Endodermal cell (in vitro differentiated cells): ENCODE data around the gene EGFR. TPM values are rescaled to one million over a fixed set of nuclear protein-coding genes. Genes with fewer than 3 reads are reported as not detected.

Source experiments
- DNase-seq: peaks from one replicate; pipeline ENCODE4 v3.0.0-alpha.2; 2017
- H3K27ac ChIP-seq: 2 replicates; pipeline ENCODE4 v1.5.1; 2013; ENCODE audit warnings: mild to moderate bottlenecking, low read depth, low read length, moderate library complexity
- H3K27me3 ChIP-seq: 2 replicates; pipeline ENCODE4 v1.6.1; 2013; ENCODE audit warnings: mild to moderate bottlenecking, low read length, moderate library complexity; ENCODE audit not compliant: insufficient read depth, control insufficient read depth, poor library complexity, severe bottlenecking
- H3K36me3 ChIP-seq: 2 replicates; pipeline ENCODE4 v1.7.0; 2013; ENCODE audit warnings: mild to moderate bottlenecking, low read length, moderate library complexity; ENCODE audit not compliant: control insufficient read depth, insufficient read depth
- H3K4me1 ChIP-seq: one replicate; pipeline ENCODE4 v1.7.0; 2013; ENCODE audit warnings: low read length; ENCODE audit not compliant: control insufficient read depth, insufficient read depth
- H3K4me3 ChIP-seq: 2 replicates; pipeline ENCODE4 v1.5.1; 2013; ENCODE audit warnings: mild to moderate bottlenecking, low read length, moderate library complexity
- H3K9ac ChIP-seq: 2 replicates; pipeline ENCODE4 v1.6.1; 2013; ENCODE audit warnings: mild to moderate bottlenecking, low read length, moderate library complexity; ENCODE audit not compliant: poor library complexity, severe bottlenecking; ENCODE audit errors: extremely low read depth
- H3K9me3 ChIP-seq: 2 replicates; pipeline ENCODE4 v1.6.1; 2013; ENCODE audit warnings: mild to moderate bottlenecking, low read length, moderate library complexity; ENCODE audit not compliant: control insufficient read depth
- H3K27ac Mint-ChIP-seq: 2 replicates; pipeline ENCODE4 v1.8.0; 2020; ENCODE audit warnings: mixed read lengths
- H3K27me3 Mint-ChIP-seq: 2 replicates; pipeline ENCODE4 v1.8.0; 2021; ENCODE audit warnings: mild to moderate bottlenecking, mixed read lengths; ENCODE audit not compliant: insufficient read depth
- H3K36me3 Mint-ChIP-seq: 2 replicates; pipeline ENCODE4 v1.8.0; 2020; ENCODE audit warnings: low read depth, mixed read lengths
- H3K4me1 Mint-ChIP-seq: 2 replicates; pipeline ENCODE4 v1.8.0; 2020; ENCODE audit warnings: mixed read lengths
- H3K4me3 Mint-ChIP-seq: 2 replicates; pipeline ENCODE4 v1.8.0; 2020; ENCODE audit warnings: mild to moderate bottlenecking, moderate library complexity, mixed read lengths
- H3K9me3 Mint-ChIP-seq: 2 replicates; pipeline ENCODE4 v1.8.0; 2020; ENCODE audit warnings: mild to moderate bottlenecking, mixed read lengths
- WGBS, 2 experiments: methylation state at CpG; one replicate each; pipeline versions ENCODE4 v1.1.5 to v1.1.7; 2013; ENCODE audit warnings: missing lambda C conversion rate in 2 of 2, mixed read lengths in 1 of 2; ENCODE audit not compliant: insufficient coverage in 1 of 2, insufficient read length in 1 of 2; 5-methylcytosine and 5-hydroxymethylcytosine counted together
- total RNA-seq, 2 donors: library from RNA; stranded (reverse); fragmentation: NEBNext Ultra II Directional in 1 of 2; extraction: Animal tissue kit (Norgen Biotek cat#: 25700) in 1 of 2; gene quantifications; 2 replicates in 1 of 2; 3 replicates in 1 of 2; pipeline ENCODE4 v1.2.1, GENCODE V29; 2021
- TF ChIP-seq, protein P1 (sequence below): fragments of 200-600 bp; sonication (generic); conservative IDR thresholded peaks from 2 replicates; pipeline ENCODE4 v1.5.0; 2021; ENCODE audit warnings: antibody characterized with exemption, mild to moderate bottlenecking

The EGFR gene
- total RNA-seq, 2 donors from 2014 or later = 5.0 to 5.8 TPM

DNA sequence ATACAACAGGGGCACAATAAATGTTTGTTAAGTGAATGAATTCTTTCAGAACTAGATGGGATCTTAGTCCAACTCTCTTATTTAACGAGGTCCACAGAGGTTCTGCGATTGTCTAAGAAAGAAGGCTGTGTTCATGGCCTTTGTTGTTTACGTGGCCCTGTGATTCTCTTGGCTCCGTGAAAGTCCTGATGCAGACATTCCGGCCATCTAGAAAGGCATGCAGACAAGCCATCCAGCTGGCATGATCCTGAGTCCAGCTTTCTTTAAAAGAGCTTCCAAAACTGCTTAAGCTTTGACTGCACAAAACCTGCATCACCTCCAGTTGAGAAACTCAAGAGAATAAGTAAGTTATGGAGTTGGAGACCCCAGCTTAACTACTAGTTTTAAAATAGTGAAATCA, 26.0 kb downstream of the EGFR start:
- Histone ChIP-seq H3K4me1 (no peaks in the 10 kb centered on the region), H3K9ac (no peak overlapping the region), H3K27me3 (no peaks in the 10 kb centered on the region), H3K9me3 (no peaks in the 10 kb centered on the region), H3K4me3 (no peak overlapping the region), H3K36me3 (no peaks in the 10 kb centered on the region), H3K27ac (no peak overlapping the region)
- no peaks in the 10 kb centered on the region for H3K4me1 Mint-ChIP-seq
- no peak overlapping the region for H3K27ac Mint-ChIP-seq
- WGBS, 2 experiments = 91 to 94% methylated on average over 5 of the region's 5 CpGs
- H3K9me3 Mint-ChIP-seq = no peaks in the 10 kb centered on the region
- no peak for DNase-seq
- TF ChIP-seq, protein P1, sequence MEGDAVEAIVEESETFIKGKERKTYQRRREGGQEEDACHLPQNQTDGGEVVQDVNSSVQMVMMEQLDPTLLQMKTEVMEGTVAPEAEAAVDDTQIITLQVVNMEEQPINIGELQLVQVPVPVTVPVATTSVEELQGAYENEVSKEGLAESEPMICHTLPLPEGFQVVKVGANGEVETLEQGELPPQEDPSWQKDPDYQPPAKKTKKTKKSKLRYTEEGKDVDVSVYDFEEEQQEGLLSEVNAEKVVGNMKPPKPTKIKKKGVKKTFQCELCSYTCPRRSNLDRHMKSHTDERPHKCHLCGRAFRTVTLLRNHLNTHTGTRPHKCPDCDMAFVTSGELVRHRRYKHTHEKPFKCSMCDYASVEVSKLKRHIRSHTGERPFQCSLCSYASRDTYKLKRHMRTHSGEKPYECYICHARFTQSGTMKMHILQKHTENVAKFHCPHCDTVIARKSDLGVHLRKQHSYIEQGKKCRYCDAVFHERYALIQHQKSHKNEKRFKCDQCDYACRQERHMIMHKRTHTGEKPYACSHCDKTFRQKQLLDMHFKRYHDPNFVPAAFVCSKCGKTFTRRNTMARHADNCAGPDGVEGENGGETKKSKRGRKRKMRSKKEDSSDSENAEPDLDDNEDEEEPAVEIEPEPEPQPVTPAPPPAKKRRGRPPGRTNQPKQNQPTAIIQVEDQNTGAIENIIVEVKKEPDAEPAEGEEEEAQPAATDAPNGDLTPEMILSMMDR = no peak
- H3K27me3 Mint-ChIP-seq = no peaks in the 10 kb centered on the region
- H3K36me3 Mint-ChIP-seq = no peaks in the 10 kb centered on the region
- H3K4me3 Mint-ChIP-seq = no peak overlapping the region

DNA sequence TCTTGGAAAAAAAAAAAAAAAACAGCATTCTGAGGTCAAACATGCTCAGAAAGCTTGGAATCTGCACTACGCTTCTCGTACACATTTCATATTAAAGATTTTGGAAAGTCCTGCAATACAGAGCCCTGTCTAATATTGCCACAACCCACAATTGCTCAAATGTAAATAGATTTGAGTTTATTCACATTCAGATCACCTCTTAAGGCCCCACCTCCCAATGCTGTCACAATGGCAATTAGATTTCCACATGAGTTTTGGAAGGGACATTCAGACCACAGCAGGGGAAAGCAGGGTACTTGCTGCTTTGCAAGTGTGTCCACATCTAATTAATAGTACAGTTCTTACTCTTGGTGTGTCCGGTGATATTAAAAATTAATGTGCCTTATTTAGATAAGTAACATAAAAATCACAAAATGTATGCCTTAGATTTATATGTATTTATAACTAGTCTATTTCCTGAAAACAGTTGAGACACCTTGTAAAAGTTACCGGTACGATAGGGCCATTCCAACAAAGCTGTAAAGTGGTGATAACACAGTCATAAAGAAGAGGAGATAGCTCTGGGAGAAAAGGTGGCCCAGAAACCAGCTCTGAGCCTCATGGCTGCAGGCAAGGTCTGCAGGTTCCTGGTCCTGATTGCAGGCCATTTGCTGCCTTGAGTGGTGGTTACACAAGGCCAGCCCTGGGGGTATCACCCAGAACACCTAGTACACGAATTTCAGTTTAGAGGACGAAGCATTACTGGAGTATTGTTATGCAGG, 27.9 kb downstream of the EGFR start:
- no peaks in the 10 kb centered on the region for H3K36me3 Mint-ChIP-seq
- Histone ChIP-seq H3K4me1 (no peaks in the 10 kb centered on the region), H3K27me3 (no peaks in the 10 kb centered on the region), H3K9me3 (no peaks in the 10 kb centered on the region), H3K27ac (no peak overlapping the region), H3K4me3 (no peak overlapping the region), H3K36me3 (no peaks in the 10 kb centered on the region), H3K9ac (no peak overlapping the region)
- H3K9me3 Mint-ChIP-seq = no peaks in the 10 kb centered on the region
- DNase-seq = no peak
- H3K27ac Mint-ChIP-seq = no peak overlapping the region
- WGBS, 2 experiments = 96 to 97% methylated on average over 6 to 7 of the region's 7 CpGs
- H3K4me3 Mint-ChIP-seq = no peak overlapping the region
- TF ChIP-seq, protein P1 = no peak
- H3K4me1 Mint-ChIP-seq = no peaks in the 10 kb centered on the region
- no peaks in the 10 kb centered on the region for H3K27me3 Mint-ChIP-seq

DNA sequence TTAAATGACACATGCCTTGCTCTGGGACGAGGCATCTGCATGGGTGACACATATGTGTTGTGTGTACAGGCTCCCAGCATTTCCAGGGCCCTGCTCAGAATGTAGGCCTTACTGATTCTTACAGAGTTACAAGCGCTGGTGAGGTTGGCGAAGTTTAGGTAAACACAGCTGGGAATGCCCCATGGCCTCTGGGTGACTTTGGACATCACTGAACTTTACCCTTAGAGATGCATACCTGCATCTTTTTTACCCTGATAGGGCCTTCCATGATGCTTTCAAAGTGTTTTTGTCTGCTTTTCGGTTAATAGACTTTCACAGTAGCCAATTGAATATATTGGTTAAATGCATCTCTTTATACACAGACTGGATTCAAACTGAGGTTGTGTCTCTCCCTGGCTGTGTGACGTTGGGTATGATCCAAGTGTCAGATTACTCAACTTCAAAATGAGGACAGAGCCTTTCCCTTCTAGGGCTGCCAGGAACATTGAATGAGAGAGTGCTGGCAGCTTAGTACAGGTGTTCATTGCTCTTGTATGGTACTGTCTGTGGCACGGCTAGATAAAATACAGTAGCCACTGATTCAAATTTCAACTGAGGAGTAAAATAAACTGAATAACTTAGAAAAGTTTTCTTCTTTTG, 29.5 kb downstream of the EGFR start:
- TF ChIP-seq, protein P1 = no peak
- Mint-ChIP-seq H3K4me3 (no peak overlapping the region), H3K27ac (no peak overlapping the region), H3K36me3 (no peaks in the 10 kb centered on the region), H3K9me3 (no peaks in the 10 kb centered on the region), H3K27me3 (no peaks in the 10 kb centered on the region), H3K4me1 (no peaks in the 10 kb centered on the region)
- Histone ChIP-seq H3K9me3 (no peaks in the 10 kb centered on the region), H3K4me3 (no peak overlapping the region), H3K27me3 (no peaks in the 10 kb centered on the region), H3K4me1 (no peaks in the 10 kb centered on the region), H3K9ac (no peak overlapping the region), H3K27ac (no peak overlapping the region), H3K36me3 (no peaks in the 10 kb centered on the region)
- DNase-seq = no peak
- 86 to 93% methylated on average over 3 to 6 of the region's 6 CpGs for WGBS, 2 experiments
